Astrocyte (in vitro differentiated cells and primary cell): ENCODE measurements around the gene RXFP1. TPM values are rescaled to one million over a fixed set of nuclear protein-coding genes. Genes with fewer than 3 reads are reported as not detected.

Source experiments
- DNase-seq: peaks from one replicate; pipeline ENCODE4 v3.0.0-alpha.2; 2010; ENCODE audit warnings: low read depth
- FAIRE-seq: peaks from 2 replicates; lab custom pipeline; 2011; peaks lifted over from hg19 to GRCh38; lab: Jason Lieb, UNC
- H2AFZ ChIP-seq: 2 replicates; pipeline ENCODE4 v1.6.0; 2012; ENCODE audit warnings: low read depth, low read length, inconsistent platforms
- H3K27ac ChIP-seq: 2 replicates; pipeline ENCODE4 v1.5.1; 2011; ENCODE audit warnings: low read depth, low read length, inconsistent platforms
- H3K27me3 ChIP-seq: 2 replicates; pipeline ENCODE4 v1.6.0; 2011; ENCODE audit warnings: low read length, inconsistent platforms; ENCODE audit not compliant: insufficient read depth
- H3K36me3 ChIP-seq: 2 replicates; pipeline ENCODE4 v1.5.1; 2011; ENCODE audit warnings: low read length, inconsistent platforms; ENCODE audit not compliant: insufficient read depth
- H3K4me1 ChIP-seq: 2 replicates; pipeline ENCODE4 v1.5.1; 2011; ENCODE audit warnings: low read length, inconsistent platforms; ENCODE audit not compliant: insufficient read depth
- H3K4me2 ChIP-seq: 2 replicates; pipeline ENCODE4 v1.6.0; 2012; ENCODE audit warnings: low read length, inconsistent platforms
- H3K4me3 ChIP-seq: 2 replicates; pipeline ENCODE4 v1.5.1; 2011; ENCODE audit warnings: low read depth, mild to moderate bottlenecking, low read length, inconsistent platforms; ENCODE audit not compliant: insufficient read depth
- H3K79me2 ChIP-seq: 2 replicates; pipeline ENCODE4 v1.6.0; 2012; ENCODE audit warnings: mild to moderate bottlenecking, low read length, inconsistent platforms; ENCODE audit not compliant: insufficient read depth
- H3K9ac ChIP-seq: 2 replicates; pipeline ENCODE4 v1.6.0; 2012; ENCODE audit warnings: mild to moderate bottlenecking, low read length, inconsistent platforms
- H3K9me3 ChIP-seq: 2 replicates; pipeline ENCODE4 v1.5.1; 2012; ENCODE audit warnings: low read depth, mild to moderate bottlenecking, low read length, inconsistent platforms; ENCODE audit not compliant: insufficient read depth
- H4K20me1 ChIP-seq: 2 replicates; pipeline ENCODE4 v1.6.0; 2012; ENCODE audit warnings: low read length, inconsistent platforms; ENCODE audit not compliant: insufficient read depth
- H3K27ac Mint-ChIP-seq: one replicate; pipeline ENCODE4 v1.8.0; 2021; ENCODE audit warnings: mild to moderate bottlenecking, mixed read lengths; ENCODE audit not compliant: unreplicated experiment
- H3K27me3 Mint-ChIP-seq: one replicate; pipeline ENCODE4 v1.8.0; 2021; ENCODE audit warnings: low read depth, mixed read lengths; ENCODE audit not compliant: unreplicated experiment
- H3K36me3 Mint-ChIP-seq: one replicate; pipeline ENCODE4 v1.8.0; 2021; ENCODE audit warnings: low read depth, mixed read lengths; ENCODE audit not compliant: unreplicated experiment
- H3K4me1 Mint-ChIP-seq: one replicate; pipeline ENCODE4 v1.8.0; 2021; ENCODE audit warnings: low read depth, mixed read lengths; ENCODE audit not compliant: unreplicated experiment
- H3K4me3 Mint-ChIP-seq: one replicate; pipeline ENCODE4 v1.8.0; 2021; ENCODE audit warnings: mild to moderate bottlenecking, moderate library complexity, mixed read lengths; ENCODE audit not compliant: unreplicated experiment
- H3K9me3 Mint-ChIP-seq: one replicate; pipeline ENCODE4 v1.8.0; 2021; ENCODE audit warnings: mild to moderate bottlenecking, mixed read lengths; ENCODE audit not compliant: unreplicated experiment
- CTCF ChIP-seq: IDR thresholded peaks from 2 replicates; pipeline ENCODE4 v1.5.1; 2011; ENCODE audit warnings: low read depth, mild to moderate bottlenecking, inconsistent platforms, low read length, moderate library complexity; ENCODE audit not compliant: insufficient read depth
- EZH2 ChIP-seq: IDR thresholded peaks from 2 replicates; pipeline ENCODE4 v1.6.1; 2012; ENCODE audit warnings: mild to moderate bottlenecking, low read length, inconsistent platforms; ENCODE audit not compliant: insufficient read depth
- total RNA-seq: library from RNA; stranded (reverse); gene quantifications from 2 replicates; pipeline ENCODE4 v1.2.1, GENCODE V29; 2021

RXFP1 gene
- total RNA-seq, 1 donor from 2014 or later: 0.14 TPM

DNA sequence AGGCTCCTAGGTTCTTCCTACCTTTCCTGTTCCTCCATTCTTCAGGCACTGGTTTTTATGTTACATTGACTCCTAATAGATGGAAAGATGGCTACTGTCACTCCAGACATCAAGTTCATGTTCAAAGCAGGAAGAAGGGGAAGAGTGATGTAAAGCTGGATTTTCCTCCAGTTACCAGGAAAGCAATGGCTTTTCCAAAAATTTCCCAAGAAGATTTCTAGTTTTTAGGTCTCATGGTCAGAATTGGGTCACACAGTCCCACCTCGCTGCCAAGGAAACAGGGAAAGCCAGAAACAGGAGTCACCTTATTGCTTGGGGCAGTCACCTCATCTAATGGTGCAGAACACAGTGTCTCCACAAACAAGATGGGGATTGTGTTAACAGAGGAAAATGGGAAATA, 21.5 kb downstream of the RXFP1 start:
- Histone ChIP-seq H3K4me2 (no peak overlapping the region), H3K79me2 (no peaks in the 10 kb centered on the region), H3K36me3 (no peaks in the 10 kb centered on the region), H3K27ac (no peak overlapping the region), H3K4me3 (no peak overlapping the region), H3K9me3 (no peaks in the 10 kb centered on the region), H3K4me1 (no peaks in the 10 kb centered on the region), H2AFZ (no peak overlapping the region), H3K9ac (no peak overlapping the region), H4K20me1 (no peaks in the 10 kb centered on the region), H3K27me3 (no peaks in the 10 kb centered on the region)
- peaks cover 19% of the 10 kb centered on the region for H3K4me1 Mint-ChIP-seq
- H3K9me3 Mint-ChIP-seq: peaks cover 5% of the 10 kb centered on the region
- H3K4me3 Mint-ChIP-seq: no peak overlapping the region
- FAIRE-seq (no peak), DNase-seq (no peak)
- no peaks in the 10 kb centered on the region for H3K27me3 Mint-ChIP-seq
- TF ChIP-seq EZH2 (no peak), CTCF (no peak)
- H3K36me3 Mint-ChIP-seq: no peaks in the 10 kb centered on the region
- no peak overlapping the region for H3K27ac Mint-ChIP-seq

GRCh38 chr4:158544141-158544540, 22.5 kb downstream of the RXFP1 start:
- peaks cover 15% of the 10 kb centered on the region for H3K4me1 Mint-ChIP-seq

More at GRCh38 chr4:158544141-158544540, 22.5 kb downstream of the RXFP1 start:
- TF ChIP-seq CTCF (no peak), EZH2 (no peak)
- H3K36me3 Mint-ChIP-seq: no peaks in the 10 kb centered on the region
- Histone ChIP-seq H2AFZ (no peak overlapping the region), H3K9me3 (no peaks in the 10 kb centered on the region), H3K27me3 (no peaks in the 10 kb centered on the region), H4K20me1 (no peaks in the 10 kb centered on the region), H3K4me1 (no peaks in the 10 kb centered on the region), H3K9ac (no peak overlapping the region), H3K27ac (no peak overlapping the region), H3K4me3 (no peak overlapping the region), H3K79me2 (no peaks in the 10 kb centered on the region), H3K4me2 (no peak overlapping the region), H3K36me3 (no peaks in the 10 kb centered on the region)
- no peak overlapping the region for H3K4me3 Mint-ChIP-seq
- no peak for FAIRE-seq
- H3K27ac Mint-ChIP-seq: no peak overlapping the region
- DNase-seq: no peak
- H3K9me3 Mint-ChIP-seq: peaks cover 7% of the 10 kb centered on the region
- no peaks in the 10 kb centered on the region for H3K27me3 Mint-ChIP-seq
